NB4 (cell line): ENCODE measurements around the gene CHCHD1.

Experiments
- CTCF ChIP-seq: IDR thresholded peaks from one replicate; pipeline ENCODE4 v1.5.1; 2012; ENCODE audit warnings: low read depth, low read length
- MAX ChIP-seq: IDR thresholded peaks from 2 replicates; pipeline ENCODE4 v1.6.1; 2011; ENCODE audit warnings: low read depth, low read length
- MYC ChIP-seq: IDR thresholded peaks from 2 replicates; pipeline ENCODE4 v1.6.1; 2011; ENCODE audit warnings: low read depth, low read length
- POLR2A ChIP-seq: IDR thresholded peaks from 2 replicates; pipeline ENCODE4 v1.6.1; 2011; ENCODE audit warnings: mild to moderate bottlenecking; ENCODE audit not compliant: insufficient read length; ENCODE audit errors: extremely low read depth

GRCh38 chr10:73812657-73813056 is 30.8 kb downstream of the CHCHD1 start:
- TF ChIP-seq CTCF: no peak
- TF ChIP-seq POLR2A: no peak
- no peak for TF ChIP-seq MYC
- TF ChIP-seq MAX: no peak
